Tibial nerve (tissue), 4 donors: Measurements from ENCODE around the gene OPCML. TPM values are rescaled to one million over a fixed set of nuclear protein-coding genes. Genes with fewer than 3 reads are reported as not detected.

Experiments
- DNase-seq, 2 donors: peaks; one replicate each; pipeline ENCODE4 v3.0.0-alpha.2; 2019; ENCODE audit warnings: low spot score in 2 of 2
- H3K27ac ChIP-seq, 4 donors: fragments of 200-600 bp; sonication (generic) in 3 of 4; one replicate each; pipeline ENCODE4 v1.5.1; 2017 to 2019; ENCODE audit warnings: mild to moderate bottlenecking in 1 of 4
- H3K27me3 ChIP-seq, 2 donors: fragments of 200-600 bp; sonication (generic) in 1 of 2; one replicate each; pipeline versions ENCODE4 v1.5.1 to v1.6.0; 2017 to 2019
- H3K36me3 ChIP-seq, 3 donors: fragments of 200-600 bp; sonication (generic); one replicate each; pipeline ENCODE4 v1.5.1; 2018 to 2019
- H3K4me1 ChIP-seq, 4 donors: fragments of 200-600 bp; sonication (generic) in 3 of 4; one replicate each; pipeline ENCODE4 v1.5.1; 2017 to 2019
- H3K4me3 ChIP-seq, 4 donors: fragments of 200-600 bp; sonication (generic) in 3 of 4; one replicate each; pipeline ENCODE4 v1.5.1; 2017 to 2019; ENCODE audit warnings: mild to moderate bottlenecking in 1 of 4, moderate library complexity in 1 of 4
- H3K9me3 ChIP-seq, 4 donors: fragments of 200-600 bp; sonication (generic) in 3 of 4; one replicate each; pipeline ENCODE4 v1.5.1; 2017 to 2019
- CTCF ChIP-seq, 5 experiments: fragments of 200-600 bp in 3 of 5; fragments of 450-650 bp in 2 of 5; sonication (generic) in 3 of 5; IDR thresholded peaks; one replicate each; pipeline ENCODE4 v1.5.1; 2016 to 2019; ENCODE audit warnings: antibody characterized with exemption in 5 of 5, mild to moderate bottlenecking in 3 of 5, moderate library complexity in 2 of 5
- EP300 ChIP-seq, 2 donors: sonication (generic); formaldehyde crosslinking; IDR thresholded peaks; one replicate each; pipeline ENCODE4 v1.6.1; 2017; ENCODE audit warnings: antibody characterized with exemption in 2 of 2, mild to moderate bottlenecking in 1 of 2
- POLR2A ChIP-seq, 2 donors: fragments of 450-650 bp; IDR thresholded peaks; one replicate each; pipeline ENCODE4 v1.6.1; 2017; ENCODE audit warnings: antibody characterized with exemption in 2 of 2, mild to moderate bottlenecking in 2 of 2, moderate library complexity in 2 of 2
- WGBS, 2 donors: methylation state at CpG; one replicate each; pipeline ENCODE4 v1.1.5; 2018; 5-methylcytosine and 5-hydroxymethylcytosine counted together
- total RNA-seq, 4 donors: library from RNA; depleted of rRNA; stranded (reverse); fragments of >200 nt; gene quantifications; one replicate each; pipeline ENCODE4 v1.1.0, GENCODE V29; 2016

OPCML gene
- total RNA-seq, 4 donors from 2014 or later, result 1.0 to 10.8 (median 1.9) TPM

DNA sequence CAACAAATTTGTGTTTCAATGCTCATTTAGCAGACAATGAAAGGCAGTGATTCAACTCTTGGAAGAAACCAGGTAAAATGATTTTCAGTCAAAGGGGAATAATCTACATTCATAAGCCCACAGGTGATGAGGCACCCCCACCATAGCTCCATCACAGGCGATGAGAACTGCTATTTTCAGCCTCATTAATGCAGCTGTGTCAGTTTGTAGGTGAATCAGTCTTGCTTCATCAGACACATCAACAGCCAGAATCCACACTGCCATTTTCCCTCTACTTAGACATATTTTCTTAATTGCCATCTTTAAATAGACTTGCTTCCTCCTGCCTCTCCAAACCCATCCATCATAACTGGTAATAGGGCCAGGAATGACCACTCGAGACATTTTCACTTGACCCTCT, 701.0 kb downstream of the OPCML start:
- 81 to 92% methylated on average over 2 of the region's 2 CpGs for WGBS, 2 donors
- no peak for DNase-seq

GRCh38 chr11:132824642-132825041, 707.7 kb downstream of the OPCML start:
- H3K9me3 ChIP-seq, result no peaks in the 10 kb centered on the region
- TF ChIP-seq CTCF (IDR thresholded peaks at IDR 0.05), result no peak
- no peak for TF ChIP-seq POLR2A (IDR thresholded peaks at IDR 0.05)
- TF ChIP-seq EP300 (IDR thresholded peaks at IDR 0.05), result no peak
- no peaks in the 10 kb centered on the region for H3K36me3 ChIP-seq
- 75 to 80% methylated on average over 1 of the region's 1 CpG for WGBS, 2 donors
- DNase-seq, result no peak
- H3K4me1 ChIP-seq, result no peaks in the 10 kb centered on the region
- no peak overlapping the region for H3K4me3 ChIP-seq
- H3K27me3 ChIP-seq, result no peaks in the 10 kb centered on the region
- no peak overlapping the region for H3K27ac ChIP-seq

More for the DNA sequence above, 701.0 kb downstream of the OPCML start:
- H3K27ac ChIP-seq, result no peak overlapping the region
- no peaks in the 10 kb centered on the region for H3K4me1 ChIP-seq
- no peaks in the 10 kb centered on the region for H3K9me3 ChIP-seq
- H3K4me3 ChIP-seq, result no peak overlapping the region
- H3K27me3 ChIP-seq, result no peaks in the 10 kb centered on the region
- no peaks in the 10 kb centered on the region for H3K36me3 ChIP-seq
- TF ChIP-seq EP300 (IDR thresholded peaks at IDR 0.05) (no peak), POLR2A (IDR thresholded peaks at IDR 0.05) (no peak), CTCF (IDR thresholded peaks at IDR 0.05) (no peak)

GRCh38 chr11:132822276-132822675, 710.0 kb downstream of the OPCML start:
- no peak for TF ChIP-seq POLR2A (IDR thresholded peaks at IDR 0.05)
- TF ChIP-seq CTCF (IDR thresholded peaks at IDR 0.05), result no peak
- TF ChIP-seq EP300 (IDR thresholded peaks at IDR 0.05), result no peak
- 95 to 98% methylated on average over 5 of the region's 5 CpGs for WGBS, 2 donors
- no peaks in the 10 kb centered on the region for H3K27me3 ChIP-seq
- no peaks in the 10 kb centered on the region for H3K9me3 ChIP-seq
- DNase-seq, result no peak
- no peaks in the 10 kb centered on the region for H3K4me1 ChIP-seq
- no peak overlapping the region for H3K27ac ChIP-seq
- H3K4me3 ChIP-seq, result no peak overlapping the region
- no peaks in the 10 kb centered on the region for H3K36me3 ChIP-seq

- 78 to 87% methylated on average over 4 of the region's 4 CpGs for WGBS, 2 donors
Observed at GRCh38 chr11:132821499-132821898, 710.8 kb downstream of the OPCML start.

GRCh38 chr11:132821014-132821413, 711.3 kb downstream of the OPCML start:
- Histone ChIP-seq H3K27ac (no peak overlapping the region), H3K9me3 (no peaks in the 10 kb centered on the region), H3K4me3 (no peak overlapping the region), H3K4me1 (no peaks in the 10 kb centered on the region), H3K36me3 (no peaks in the 10 kb centered on the region), H3K27me3 (no peaks in the 10 kb centered on the region)
- DNase-seq, result no peak
- no peak for TF ChIP-seq POLR2A (IDR thresholded peaks at IDR 0.05)
- no peak for TF ChIP-seq CTCF (IDR thresholded peaks at IDR 0.05)
- TF ChIP-seq EP300 (IDR thresholded peaks at IDR 0.05), result no peak
- 33 to 43% methylated on average over 1 of the region's 1 CpG for WGBS, 2 donors

More at GRCh38 chr11:132821499-132821898, 710.8 kb downstream of the OPCML start:
- no peaks in the 10 kb centered on the region for H3K4me1 ChIP-seq
- H3K27ac ChIP-seq, result no peak overlapping the region
- no peak for TF ChIP-seq EP300 (IDR thresholded peaks at IDR 0.05)
- no peak for TF ChIP-seq CTCF (IDR thresholded peaks at IDR 0.05)
- TF ChIP-seq POLR2A (IDR thresholded peaks at IDR 0.05), result no peak
- no peaks in the 10 kb centered on the region for H3K9me3 ChIP-seq
- DNase-seq, result no peak
- H3K36me3 ChIP-seq, result no peaks in the 10 kb centered on the region
- H3K4me3 ChIP-seq, result no peak overlapping the region
- no peaks in the 10 kb centered on the region for H3K27me3 ChIP-seq
